HG03095 (cell line): ENCODE measurements around the gene IGSF8.

Source experiments
- ATAC-seq: cut with Tn5 transposase; IDR thresholded peaks from one replicate; pipeline ENCODE4 v1.9.1; 2021; ENCODE audit warnings: moderate library complexity; ENCODE audit not compliant: unreplicated experiment

Gene IGSF8

DNA sequence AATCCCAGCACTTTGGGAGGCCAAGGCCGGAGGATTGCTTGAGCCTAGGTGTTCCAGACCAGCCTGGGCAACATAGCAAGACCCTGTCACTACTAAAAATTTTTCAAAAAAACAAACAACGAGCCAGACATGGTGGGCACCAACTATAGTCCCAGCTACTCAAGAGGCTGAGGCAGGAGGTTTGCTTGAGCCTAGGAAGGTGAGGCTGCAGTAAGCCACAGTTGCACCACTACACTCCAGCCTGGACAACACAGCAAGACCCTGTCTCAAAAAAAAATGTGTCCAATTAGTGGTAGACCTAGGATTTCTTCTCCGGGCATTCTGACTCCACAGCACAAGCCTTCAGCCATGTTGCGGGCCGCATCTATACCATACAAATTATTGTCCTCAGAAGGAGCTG, 6.7 kb upstream of the IGSF8 start:
- ATAC-seq: no peak

- ATAC-seq: no peak
Measured at GRCh38 chr1:160104486-160104885, 6.1 kb upstream of the IGSF8 start.

- no peak for ATAC-seq
Measured at GRCh38 chr1:160103658-160104408, 5.4 kb upstream of the IGSF8 start.

DNA sequence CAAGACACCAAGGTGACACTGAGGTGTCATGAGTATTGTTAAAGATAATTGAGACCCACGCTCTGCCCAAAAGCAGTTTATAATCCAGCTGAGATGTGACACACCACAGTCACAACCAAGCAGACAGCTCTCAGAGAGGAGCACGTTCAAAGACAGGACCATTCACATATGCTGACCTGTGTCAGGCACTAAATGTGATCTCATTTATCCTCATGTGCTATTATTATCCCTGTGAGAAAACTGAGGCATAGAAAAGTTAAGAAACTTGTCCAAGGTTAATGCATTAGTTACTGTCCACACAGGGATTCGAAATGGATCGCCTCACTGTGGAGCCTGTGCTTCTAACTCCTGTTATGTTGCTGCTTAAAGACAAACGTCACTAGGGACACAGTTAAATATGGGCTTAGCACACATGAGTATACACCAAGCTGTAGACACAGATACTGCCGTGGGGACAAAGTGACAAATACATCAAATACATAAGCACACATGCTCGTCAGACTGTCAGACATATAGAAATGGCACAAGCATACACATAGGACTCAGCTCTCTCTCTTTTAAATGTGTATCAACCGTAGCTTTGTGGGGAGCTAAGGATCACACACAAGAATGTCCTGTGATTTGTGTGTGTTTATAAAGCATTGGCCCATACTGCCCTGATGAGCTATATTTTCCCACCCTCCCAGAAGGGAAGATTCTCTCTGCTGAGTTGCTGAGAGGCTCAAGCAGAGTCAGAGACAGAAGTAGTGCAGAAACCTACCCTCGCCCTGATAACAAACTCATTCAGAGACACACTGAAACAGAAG, 3.5 kb upstream of the IGSF8 start:
- ATAC-seq: no peak

DNA sequence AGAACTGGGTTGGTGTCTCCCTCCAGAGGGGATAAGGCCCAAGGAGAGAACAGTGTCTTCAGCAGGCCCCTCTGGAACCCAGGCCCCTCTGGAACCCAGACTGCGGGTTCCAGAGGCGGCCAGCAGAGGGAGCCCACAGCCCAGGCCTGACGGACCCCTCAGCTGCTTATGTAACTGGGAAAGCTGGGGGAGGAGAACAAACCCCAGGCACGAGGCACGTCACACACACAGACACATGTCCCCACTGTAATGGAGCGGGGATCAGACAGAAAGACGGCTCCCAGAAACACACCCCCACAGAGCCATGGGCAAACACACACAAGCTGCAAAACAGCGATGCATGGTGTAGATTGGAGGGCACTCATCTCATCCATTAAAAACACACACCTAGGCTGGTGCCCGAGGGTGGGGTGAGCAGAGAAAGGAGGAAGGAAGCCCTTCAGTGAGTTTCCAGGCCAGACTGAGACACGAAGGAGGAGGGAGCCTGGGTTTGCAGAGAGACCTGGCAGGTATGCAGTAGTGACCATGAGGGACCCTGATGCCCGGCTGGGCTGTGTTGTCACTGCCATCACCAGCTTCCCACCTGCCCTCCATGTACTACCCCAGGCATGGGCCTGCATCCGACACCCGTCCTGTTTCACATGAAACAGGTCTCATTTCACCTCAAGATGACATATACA, 2.8 kb upstream of the IGSF8 start:
- peak; percentile 33 for ATAC-seq

DNA sequence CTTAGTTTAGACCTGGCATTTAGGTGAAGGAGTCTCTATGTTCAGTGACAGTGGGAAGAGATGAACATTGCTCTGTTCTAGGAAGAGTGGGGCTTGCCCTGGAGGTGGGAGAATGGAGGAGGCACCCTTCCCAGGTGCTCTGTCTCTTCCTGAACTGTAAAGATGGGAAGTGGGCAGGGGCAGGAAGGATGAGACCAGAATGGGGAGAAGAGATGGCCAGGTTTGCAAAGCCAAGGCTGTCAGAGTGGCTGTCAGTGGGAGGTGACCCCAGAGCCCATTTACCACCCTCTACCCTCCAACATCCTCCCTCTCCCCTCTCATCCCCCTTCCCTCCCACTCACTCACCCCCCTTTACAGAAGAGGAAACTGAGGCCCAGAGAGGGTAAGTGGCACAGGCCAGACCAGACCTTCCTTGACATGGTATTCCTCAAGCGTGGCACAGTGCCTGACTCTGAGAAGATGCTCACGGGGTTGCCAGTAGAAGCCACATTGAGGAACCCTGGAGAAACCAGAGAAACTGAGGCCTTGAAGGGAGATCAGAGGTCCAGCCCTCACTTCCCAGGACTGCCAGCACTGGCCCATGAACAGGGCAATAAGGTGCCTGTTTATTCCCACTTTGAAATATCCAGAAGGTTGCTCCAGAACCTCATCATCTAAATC, 1.4 kb upstream of the IGSF8 start:
- ATAC-seq: no peak

- ATAC-seq: peak; percentile 76
Measured at GRCh38 chr1:160098852-160099561, 588 bp upstream of the IGSF8 start.

- ATAC-seq: no peak
Measured at GRCh38 chr1:160097151-160097910, 1.1 kb downstream of the IGSF8 start.

DNA sequence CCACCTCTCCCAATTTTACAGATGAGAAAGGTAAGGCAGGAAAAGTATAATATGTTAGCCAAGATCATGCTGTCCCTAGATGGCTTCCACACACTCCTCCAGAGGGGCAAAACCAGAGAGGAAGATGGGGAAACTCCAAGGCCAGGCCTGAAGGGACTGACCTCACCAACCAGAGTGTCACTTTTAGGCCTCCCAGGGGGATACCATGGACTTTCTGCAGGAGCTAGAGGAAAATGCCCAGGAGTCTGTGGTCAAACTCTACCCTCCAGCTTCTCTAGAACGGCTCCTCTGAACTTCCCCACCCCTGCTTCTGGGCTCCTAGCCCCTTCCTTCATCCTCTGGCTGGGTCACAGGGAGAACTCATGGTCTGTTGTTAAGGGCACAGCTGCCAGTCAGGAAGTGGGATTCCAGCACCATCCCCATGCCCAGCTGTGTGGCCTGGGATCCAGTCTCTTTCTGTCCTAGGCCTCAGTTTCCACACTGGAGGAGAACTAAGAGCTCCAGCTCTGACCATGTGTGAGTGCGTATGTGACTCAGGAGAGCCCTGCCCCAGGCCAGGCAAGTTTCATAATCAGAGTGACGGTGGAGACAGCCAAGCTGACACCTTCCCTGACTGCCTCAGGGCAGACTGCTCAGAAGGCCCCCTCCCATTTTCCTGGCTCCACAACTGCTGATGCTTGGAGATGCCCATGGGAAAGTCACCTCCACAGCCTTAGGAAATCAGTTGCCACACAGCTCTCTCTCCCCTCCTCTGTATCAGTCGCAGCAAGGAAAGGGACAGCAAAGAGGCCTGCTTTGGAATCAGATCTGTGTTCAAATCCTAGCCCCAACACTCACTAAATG, 1.9 kb downstream of the IGSF8 start:
- no peak for ATAC-seq

- ATAC-seq: no peak
Measured at GRCh38 chr1:160095382-160096105, 2.9 kb downstream of the IGSF8 start.

GRCh38 chr1:160094806-160095205, 3.6 kb downstream of the IGSF8 start:
- ATAC-seq: no peak

DNA sequence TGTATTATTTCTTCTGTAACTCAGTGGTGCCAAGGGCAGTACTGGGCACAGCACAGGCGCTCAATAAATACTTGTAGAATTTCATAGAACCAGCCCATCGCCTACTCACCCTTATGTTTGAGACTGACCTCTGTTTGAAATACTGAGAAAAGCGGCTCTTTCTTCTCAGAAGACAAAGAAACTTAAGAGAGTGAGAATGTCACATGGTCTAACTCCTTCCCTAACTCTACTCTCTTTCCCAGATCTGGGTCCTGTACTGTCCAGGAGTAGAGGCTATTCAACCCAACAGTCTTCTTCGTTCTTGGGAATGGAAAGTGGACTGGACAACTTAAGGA, 4.2 kb downstream of the IGSF8 start:
- no peak for ATAC-seq

GRCh38 chr1:160093624-160094290, 4.7 kb downstream of the IGSF8 start:
- no peak for ATAC-seq

- no peak for ATAC-seq
Measured at GRCh38 chr1:160093069-160093395, 5.4 kb downstream of the IGSF8 start.

GRCh38 chr1:160092366-160093068, 5.9 kb downstream of the IGSF8 start:
- no peak for ATAC-seq

DNA sequence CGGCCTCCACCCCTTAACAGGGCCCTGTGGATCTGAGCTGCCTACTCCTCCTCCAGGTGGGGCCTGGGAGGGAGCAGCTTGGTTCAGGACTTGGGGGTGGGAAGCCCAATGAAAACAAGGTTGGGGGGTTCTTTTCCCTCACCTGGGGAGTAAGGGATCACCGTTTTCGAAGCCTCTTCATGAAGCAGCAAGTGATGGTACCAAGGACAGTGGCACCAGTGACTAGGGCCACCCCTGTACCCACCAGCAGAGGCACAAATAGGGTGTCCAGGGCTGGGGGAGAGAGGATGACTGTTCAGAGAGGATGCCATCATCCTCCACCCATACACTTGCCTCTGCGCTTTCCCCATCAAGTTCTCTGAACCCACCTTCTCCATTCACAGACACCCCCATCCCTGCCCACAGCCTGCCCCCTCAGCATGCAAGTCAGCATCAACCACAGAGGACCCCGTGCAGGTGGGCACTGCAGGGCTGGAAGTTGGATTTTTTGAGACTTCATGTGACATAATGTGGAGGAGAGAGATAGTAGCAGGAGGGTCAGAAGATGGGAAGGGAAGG, 6.7 kb downstream of the IGSF8 start:
- no peak for ATAC-seq

DNA sequence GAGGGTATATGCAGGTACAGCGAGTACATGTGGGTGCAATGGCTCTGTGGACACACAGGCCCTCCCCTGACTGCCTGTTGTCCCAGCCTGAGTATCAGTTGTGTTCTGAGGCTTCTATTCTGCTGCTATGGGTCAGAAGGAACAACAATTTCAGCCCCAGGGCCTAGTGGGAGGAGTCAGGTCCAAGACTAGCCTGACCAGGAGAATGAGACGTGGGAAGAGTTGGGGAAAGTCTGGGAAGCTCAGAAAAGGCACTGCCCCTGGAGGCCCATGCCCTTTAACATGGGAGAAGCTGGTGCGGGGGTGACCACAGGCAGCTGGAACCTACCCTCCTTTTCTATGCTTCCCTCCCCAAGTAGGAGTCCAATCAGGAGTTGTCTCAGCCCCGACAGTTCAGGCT, 7.7 kb downstream of the IGSF8 start:
- ATAC-seq: no peak
